ENCODE data around the gene ACTL9.

GRCh38 chr19:8699908-8700307, 1.3 kb upstream of the ACTL9 start:
- TF ChIP-seq GATA2 (IDR thresholded peaks at IDR 0.05; ENCODE audit: low read depth, low read length) = no peak
- no peak for TF ChIP-seq GATA3 (IDR thresholded peaks at IDR 0.05; ENCODE audit: low read depth, low read length)
